Measurements from ENCODE around the gene HIVEP3. TPM values are rescaled to one million over a fixed set of nuclear protein-coding genes. Genes with fewer than 3 reads are reported as not detected.
"Not testable (repeated sequence)": the region's sequence is repeated elsewhere in the genome, so short reads cannot be mapped to it uniquely, and the experiment has no call there.

Gene HIVEP3
- total and polyA plus RNA-seq, 4 donors = 3.0 to 9.4 (median 7.8) TPM

GRCh38 chr1:41927118-41927517, 8.4 kb upstream of the HIVEP3 start:
- no peaks in the 10 kb centered on the region for H3K36me3 ChIP-seq (ENCODE audit: control insufficient read depth, insufficient read depth, low read length)
- DNase-seq (ENCODE audit: low read depth in 4 of 6, low spot score in 6 of 6) = no peak
- no peaks in the 10 kb centered on the region for H3K27me3 ChIP-seq (ENCODE audit: control insufficient read depth, insufficient read depth, low read length)
- no peaks in the 10 kb centered on the region for H3K9me3 ChIP-seq (ENCODE audit: control insufficient read depth, insufficient read depth, low read length)
- no peak overlapping the region for H3K27ac ChIP-seq (ENCODE audit: low read depth, low read length)
- no peak overlapping the region for H3K4me3 ChIP-seq (ENCODE audit: low read depth, low read length)
- H3K4me1 ChIP-seq (ENCODE audit: control insufficient read depth, insufficient read depth, low read length) = no peaks in the 10 kb centered on the region

GRCh38 chr1:41925712-41926111, 7.0 kb upstream of the HIVEP3 start:
- H3K27me3 ChIP-seq (ENCODE audit: control insufficient read depth, insufficient read depth, low read length) = no peaks in the 10 kb centered on the region
- no peaks in the 10 kb centered on the region for H3K4me1 ChIP-seq (ENCODE audit: control insufficient read depth, insufficient read depth, low read length)
- H3K27ac ChIP-seq (ENCODE audit: low read depth, low read length) = no peak overlapping the region

GRCh38 chr1:41924911-41925310, 6.2 kb upstream of the HIVEP3 start:
- Histone ChIP-seq H3K4me1 (ENCODE audit: control insufficient read depth, insufficient read depth, low read length) (peaks cover 4% of the 10 kb centered on the region), H3K27me3 (ENCODE audit: control insufficient read depth, insufficient read depth, low read length) (peaks cover 2% of the 10 kb centered on the region), H3K4me3 (ENCODE audit: low read depth, low read length) (no peak overlapping the region), H3K36me3 (ENCODE audit: control insufficient read depth, insufficient read depth, low read length) (no peaks in the 10 kb centered on the region), H3K27ac (ENCODE audit: low read depth, low read length) (no peak overlapping the region), H3K9me3 (ENCODE audit: control insufficient read depth, insufficient read depth, low read length) (no peaks in the 10 kb centered on the region)
- WGBS (ENCODE audit: insufficient coverage) = no CpG with 5 or more reads among the region's 2 CpGs
- no peak for DNase-seq (ENCODE audit: low read depth in 4 of 6, low spot score in 6 of 6)

More at GRCh38 chr1:41925712-41926111, 7.0 kb upstream of the HIVEP3 start:
- no peak overlapping the region for H3K4me3 ChIP-seq (ENCODE audit: low read depth, low read length)
- no CpG with 5 or more reads among the region's 1 CpG for WGBS (ENCODE audit: insufficient coverage)
- no peaks in the 10 kb centered on the region for H3K9me3 ChIP-seq (ENCODE audit: control insufficient read depth, insufficient read depth, low read length)
- DNase-seq (ENCODE audit: low read depth in 4 of 6, low spot score in 6 of 6) = peak in 1 of 6 donors; percentile 83
- no peaks in the 10 kb centered on the region for H3K36me3 ChIP-seq (ENCODE audit: control insufficient read depth, insufficient read depth, low read length)

GRCh38 chr1:41921271-41921670, 2.5 kb upstream of the HIVEP3 start:
- H3K27me3 ChIP-seq (ENCODE audit: control insufficient read depth, insufficient read depth, low read length); H3K9me3 ChIP-seq (ENCODE audit: control insufficient read depth, insufficient read depth, low read length); DNase-seq (ENCODE audit: low read depth in 4 of 6, low spot score in 6 of 6); H3K27ac ChIP-seq (ENCODE audit: low read depth, low read length); H3K4me3 ChIP-seq (ENCODE audit: low read depth, low read length); H3K36me3 ChIP-seq (ENCODE audit: control insufficient read depth, insufficient read depth, low read length): not testable (repeated sequence)
- peaks cover 29% of the 10 kb centered on the region for H3K4me1 ChIP-seq (ENCODE audit: control insufficient read depth, insufficient read depth, low read length)
- 100% methylated on average over 2 of the region's 2 CpGs for WGBS (ENCODE audit: insufficient coverage)

- H3K4me3 ChIP-seq (ENCODE audit: low read depth, low read length) = no peak overlapping the region
- H3K4me1 ChIP-seq (ENCODE audit: control insufficient read depth, insufficient read depth, low read length) = peaks cover 33% of the 10 kb centered on the region
- no peaks in the 10 kb centered on the region for H3K36me3 ChIP-seq (ENCODE audit: control insufficient read depth, insufficient read depth, low read length)
- WGBS (ENCODE audit: insufficient coverage) = 100% methylated on average over 1 of the region's 2 CpGs
- H3K27ac ChIP-seq (ENCODE audit: low read depth, low read length) = no peak overlapping the region
- no peak for DNase-seq (ENCODE audit: low read depth in 4 of 6, low spot score in 6 of 6)
- no peaks in the 10 kb centered on the region for H3K9me3 ChIP-seq (ENCODE audit: control insufficient read depth, insufficient read depth, low read length)
- H3K27me3 ChIP-seq (ENCODE audit: control insufficient read depth, insufficient read depth, low read length) = peaks cover 2% of the 10 kb centered on the region
Measured at GRCh38 chr1:41920658-41921057, 1.9 kb upstream of the HIVEP3 start.

- peak in 2 of 6 donors; percentile 73 to 91 for DNase-seq (ENCODE audit: low read depth in 4 of 6, low spot score in 6 of 6)
- Histone ChIP-seq H3K27ac (ENCODE audit: low read depth, low read length) (no peak overlapping the region), H3K36me3 (ENCODE audit: control insufficient read depth, insufficient read depth, low read length) (no peaks in the 10 kb centered on the region), H3K4me1 (ENCODE audit: control insufficient read depth, insufficient read depth, low read length) (peaks cover 33% of the 10 kb centered on the region), H3K4me3 (ENCODE audit: low read depth, low read length) (no peak overlapping the region), H3K9me3 (ENCODE audit: control insufficient read depth, insufficient read depth, low read length) (no peaks in the 10 kb centered on the region), H3K27me3 (ENCODE audit: control insufficient read depth, insufficient read depth, low read length) (peaks cover 2% of the 10 kb centered on the region)
- 40% methylated on average over 17 of the region's 18 CpGs for WGBS (ENCODE audit: insufficient coverage)
Measured at GRCh38 chr1:41919764-41920397, 1.2 kb upstream of the HIVEP3 start.

DNA sequence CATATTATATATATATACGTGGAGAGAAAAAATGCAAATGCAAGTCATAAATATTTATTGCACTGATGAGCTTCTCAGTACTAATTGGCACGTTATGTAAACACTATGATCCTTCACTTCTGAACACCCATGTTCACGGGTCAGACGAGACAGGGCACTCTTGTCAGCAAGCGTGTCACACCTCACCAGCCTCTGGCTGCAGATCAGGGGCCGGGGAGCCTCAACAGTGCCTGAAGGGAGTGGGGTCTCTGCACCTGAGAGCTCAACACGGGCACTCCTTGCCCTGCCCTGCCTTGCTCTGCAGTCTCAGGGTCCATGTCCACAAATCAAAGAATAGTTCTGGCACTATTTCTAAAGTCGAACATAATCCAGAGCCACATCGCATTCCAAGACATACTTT, 409 bp upstream of the HIVEP3 start:
- no peak overlapping the region for H3K27ac ChIP-seq (ENCODE audit: low read depth, low read length)

GRCh38 chr1:41917835-41918449, 780 bp downstream of the HIVEP3 start:
- Histone ChIP-seq H3K36me3 (ENCODE audit: control insufficient read depth, insufficient read depth, low read length) (no peaks in the 10 kb centered on the region), H3K9me3 (ENCODE audit: control insufficient read depth, insufficient read depth, low read length) (no peaks in the 10 kb centered on the region), H3K4me1 (ENCODE audit: control insufficient read depth, insufficient read depth, low read length) (peaks cover 33% of the 10 kb centered on the region), H3K27me3 (ENCODE audit: control insufficient read depth, insufficient read depth, low read length) (peaks cover 2% of the 10 kb centered on the region), H3K4me3 (ENCODE audit: low read depth, low read length) (peak overlapping the region; percentile 51), H3K27ac (ENCODE audit: low read depth, low read length) (peak overlapping the region; percentile 27)
- under 1% methylated on average over 53 of the region's 53 CpGs for WGBS (ENCODE audit: insufficient coverage)
- DNase-seq (ENCODE audit: low read depth in 4 of 6, low spot score in 6 of 6) = peak in 4 of 6 donors; percentile 36 to 89 (median 65)

More for the DNA sequence above, 409 bp upstream of the HIVEP3 start:
- Histone ChIP-seq H3K36me3 (ENCODE audit: control insufficient read depth, insufficient read depth, low read length) (no peaks in the 10 kb centered on the region), H3K27me3 (ENCODE audit: control insufficient read depth, insufficient read depth, low read length) (peaks cover 2% of the 10 kb centered on the region), H3K9me3 (ENCODE audit: control insufficient read depth, insufficient read depth, low read length) (no peaks in the 10 kb centered on the region), H3K4me3 (ENCODE audit: low read depth, low read length) (no peak overlapping the region), H3K4me1 (ENCODE audit: control insufficient read depth, insufficient read depth, low read length) (peaks cover 33% of the 10 kb centered on the region)
- no peak for DNase-seq (ENCODE audit: low read depth in 4 of 6, low spot score in 6 of 6)
- 59% methylated on average over 6 of the region's 9 CpGs for WGBS (ENCODE audit: insufficient coverage)

GRCh38 chr1:41917076-41917475, 1.6 kb downstream of the HIVEP3 start:
- Histone ChIP-seq H3K27ac (ENCODE audit: low read depth, low read length) (no peak overlapping the region), H3K4me1 (ENCODE audit: control insufficient read depth, insufficient read depth, low read length) (peaks cover 33% of the 10 kb centered on the region), H3K27me3 (ENCODE audit: control insufficient read depth, insufficient read depth, low read length) (peaks cover 2% of the 10 kb centered on the region), H3K36me3 (ENCODE audit: control insufficient read depth, insufficient read depth, low read length) (no peaks in the 10 kb centered on the region), H3K9me3 (ENCODE audit: control insufficient read depth, insufficient read depth, low read length) (no peaks in the 10 kb centered on the region), H3K4me3 (ENCODE audit: low read depth, low read length) (peak overlapping the region; percentile 40)
- no peak for DNase-seq (ENCODE audit: low read depth in 4 of 6, low spot score in 6 of 6)
- 60% methylated on average over 6 of the region's 7 CpGs for WGBS (ENCODE audit: insufficient coverage)
